Naive thymus-derived CD4-positive, alpha-beta T cell (primary cell): Measurements from ENCODE around the gene LYRM4. TPM values are rescaled to one million over a fixed set of nuclear protein-coding genes. Genes with fewer than 3 reads are reported as not detected.

Source experiments
- ATAC-seq: fragments of 150-1000 bp; cut with Tn5 transposase; 2 replicates; pipeline ENCODE4 v1.10.0; 2021; ENCODE audit warnings: mild to moderate bottlenecking, moderate library complexity
- CTCF ChIA-PET: fragments of 350-600 bp; sonication (Branson Sonifier 250); formaldehyde crosslinking; loops from one replicate; lab custom pipeline; 2021; ENCODE audit warnings: antibody characterized with exemption; lab: Charles Lee
- POLR2A ChIA-PET: fragments of 350-600 bp; sonication (Branson Sonifier 250); formaldehyde crosslinking; loops from one replicate; lab custom pipeline; 2021; ENCODE audit warnings: antibody characterized with exemption, inconsistent platforms; lab: Charles Lee
- DNase-seq, 9 donors: peaks; one replicate each; pipeline versions ENCODE4 v3.0.0 to v3.0.0-alpha.2; 2020 to 2022; ENCODE audit warnings: mixed read lengths in 1 of 9
- H3K27ac ChIP-seq: one replicate; pipeline ENCODE4 v1.7.0; 2013; ENCODE audit warnings: mild to moderate bottlenecking, low read depth, low read length, moderate library complexity
- H3K27me3 ChIP-seq, 2 donors: one replicate each; pipeline ENCODE4 v1.7.0; 2013; ENCODE audit warnings: low read length in 2 of 2, mild to moderate bottlenecking in 2 of 2, moderate library complexity in 2 of 2; ENCODE audit not compliant: control insufficient read depth in 2 of 2, insufficient read depth in 2 of 2
- H3K36me3 ChIP-seq, 3 experiments: 1 replicate in 2 of 3; 2 replicates in 1 of 3; pipeline ENCODE4 v1.7.0; 2013; ENCODE audit warnings: low read length in 3 of 3, mild to moderate bottlenecking in 3 of 3, moderate library complexity in 1 of 3; ENCODE audit not compliant: insufficient read depth in 3 of 3, control insufficient read depth in 2 of 3
- H3K4me1 ChIP-seq, 2 donors: one replicate each; pipeline ENCODE4 v1.7.0; 2013; ENCODE audit warnings: low read length in 2 of 2, mild to moderate bottlenecking in 2 of 2, moderate library complexity in 1 of 2; ENCODE audit not compliant: control insufficient read depth in 2 of 2, insufficient read depth in 2 of 2
- H3K4me3 ChIP-seq: 2 replicates; pipeline ENCODE4 v1.7.0; 2013; ENCODE audit warnings: mild to moderate bottlenecking, low read length
- H3K9me3 ChIP-seq, 3 experiments: 1 replicate in 2 of 3; 2 replicates in 1 of 3; pipeline ENCODE4 v1.7.0; 2013; ENCODE audit warnings: low read length in 3 of 3; ENCODE audit not compliant: control insufficient read depth in 2 of 3
- H3K27ac Mint-ChIP-seq, 9 donors: one replicate each; pipeline ENCODE4 v1.8.0; 2020 to 2022; ENCODE audit warnings: mixed read lengths in 9 of 9, mild to moderate bottlenecking in 8 of 9, moderate library complexity in 5 of 9, inconsistent platforms in 2 of 9
- H3K27me3 Mint-ChIP-seq, 5 donors: one replicate each; pipeline ENCODE4 v1.8.0; 2021 to 2022; ENCODE audit warnings: mixed read lengths in 5 of 5, mild to moderate bottlenecking in 1 of 5
- H3K36me3 Mint-ChIP-seq, 5 donors: one replicate each; pipeline ENCODE4 v1.8.0; 2020 to 2022; ENCODE audit warnings: mixed read lengths in 5 of 5, mild to moderate bottlenecking in 3 of 5, inconsistent platforms in 1 of 5
- H3K4me1 Mint-ChIP-seq, 7 donors: one replicate each; pipeline ENCODE4 v1.8.0; 2020 to 2022; ENCODE audit warnings: mixed read lengths in 7 of 7, mild to moderate bottlenecking in 3 of 7, inconsistent platforms in 1 of 7
- H3K4me3 Mint-ChIP-seq, 10 donors: one replicate each; pipeline ENCODE4 v1.8.0; 2020 to 2022; ENCODE audit warnings: mild to moderate bottlenecking in 10 of 10, mixed read lengths in 10 of 10, moderate library complexity in 6 of 10, inconsistent platforms in 2 of 10
- H3K9me3 Mint-ChIP-seq, 11 donors: one replicate each; pipeline ENCODE4 v1.8.0; 2020 to 2022; ENCODE audit warnings: mixed read lengths in 11 of 11, mild to moderate bottlenecking in 4 of 11, inconsistent platforms in 1 of 11, moderate library complexity in 1 of 11
- intact Hi-C, 2 donors: fragments of 100-400 bp; cut with micrococcal nuclease; formaldehyde crosslinking; loops; one replicate each; pipeline ENCODE4 v1.15.1; 2023
- polyA plus RNA-seq, 2 donors: library from polyadenylated mRNA; unstranded; fragments of 300-500 nt; fragmentation: Illumina TruSeq; gene quantifications; one replicate each; pipeline ENCODE4 v1.2.3, GENCODE V29; 2021
- total RNA-seq, 6 experiments: library from RNA in 5 of 6; stranded (reverse) in 5 of 6; gene quantifications; 1 replicate in 5 of 6; 2 replicates in 1 of 6; pipeline ENCODE4 v1.2.3 and lab custom pipeline; 2021 to 2026

LYRM4 gene
- total and polyA plus RNA-seq, 7 experiments from 2014 or later: 15.1 to 61.6 (median 24.4) TPM

- CTCF ChIA-PET: no interaction called here
- H3K36me3 Mint-ChIP-seq: peaks cover 0 to 46% (median 23%) of the 10 kb centered on the region in 5 donors
- POLR2A ChIA-PET: no interaction called here
These were observed 43.4 kb downstream of the LYRM4 start for GRCh38 chr6:5217356-5217755.

DNA sequence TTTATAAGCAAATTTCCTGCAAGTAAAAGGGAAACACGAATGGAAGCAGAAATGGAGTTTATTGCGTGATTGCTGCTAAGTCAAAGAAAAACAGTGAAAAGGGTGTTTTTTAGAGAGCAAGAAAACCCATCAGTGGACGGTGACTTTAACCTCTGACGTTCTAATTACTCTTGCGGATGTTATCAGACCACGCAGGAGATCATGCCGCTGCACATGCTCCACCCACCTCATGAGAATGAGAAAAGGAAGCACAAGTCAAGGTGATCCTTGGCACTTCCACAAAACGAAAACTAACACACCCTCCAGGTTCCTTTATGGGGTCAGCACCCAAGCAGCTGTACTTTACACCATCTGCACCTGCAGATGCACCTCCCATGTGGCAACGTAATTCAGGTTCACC lies 45.0 kb downstream of the LYRM4 start:
- Histone ChIP-seq H3K9me3 (no peaks in the 10 kb centered on the region), H3K36me3 (peaks cover 0 to 21% (median 0%) of the 10 kb centered on the region in 3 experiments), H3K27ac (no peak overlapping the region), H3K4me3 (no peak overlapping the region), H3K27me3 (no peaks in the 10 kb centered on the region), H3K4me1 (no peaks in the 10 kb centered on the region)
- CTCF ChIA-PET: no interaction called here
- no peak overlapping the region for H3K4me3 Mint-ChIP-seq
- POLR2A ChIA-PET: no interaction called here
- intact Hi-C loops: loop anchor here in 1 of 2 donors (10.0 kb wide), 3 partner anchors 71 to 179 kb away; no protein-coding TSS in a partner anchor
- H3K36me3 Mint-ChIP-seq: peaks cover 0 to 45% (median 18%) of the 10 kb centered on the region in 5 donors
- no peaks in the 10 kb centered on the region for H3K9me3 Mint-ChIP-seq
- DNase-seq: no peak
- no peak for ATAC-seq
- peak overlapping the region in 2 of 9 donors; percentile 6 to 8 for H3K27ac Mint-ChIP-seq
- peaks cover 0 to 5% (median 0%) of the 10 kb centered on the region in 7 donors for H3K4me1 Mint-ChIP-seq
- H3K27me3 Mint-ChIP-seq: no peaks in the 10 kb centered on the region

More at GRCh38 chr6:5217356-5217755, 43.4 kb downstream of the LYRM4 start:
- intact Hi-C loops: loop anchor here in 1 of 2 donors (10.0 kb wide), 3 partner anchors 73 to 177 kb away; no protein-coding TSS in a partner anchor
- H3K4me1 ChIP-seq: no peaks in the 10 kb centered on the region
- Mint-ChIP-seq H3K27ac (peak overlapping the region in 1 of 9 donors; percentile 63), H3K4me3 (no peak overlapping the region), H3K4me1 (peaks cover 0 to 5% (median 0%) of the 10 kb centered on the region in 7 donors), H3K9me3 (no peaks in the 10 kb centered on the region), H3K27me3 (no peaks in the 10 kb centered on the region)
- no peaks in the 10 kb centered on the region for H3K27me3 ChIP-seq
- H3K9me3 ChIP-seq: no peaks in the 10 kb centered on the region
- peaks cover 0 to 21% (median 0%) of the 10 kb centered on the region in 3 experiments for H3K36me3 ChIP-seq
- no peak for DNase-seq
- no peak for ATAC-seq
- H3K27ac ChIP-seq: no peak overlapping the region
- H3K4me3 ChIP-seq: no peak overlapping the region

- H3K4me3 Mint-ChIP-seq: no peak overlapping the region
- Histone ChIP-seq H3K27ac (no peak overlapping the region), H3K4me1 (no peaks in the 10 kb centered on the region), H3K36me3 (peaks cover 0 to 21% (median 0%) of the 10 kb centered on the region in 3 experiments), H3K9me3 (no peaks in the 10 kb centered on the region), H3K27me3 (no peaks in the 10 kb centered on the region), H3K4me3 (no peak overlapping the region)
- no peaks in the 10 kb centered on the region for H3K27me3 Mint-ChIP-seq
- DNase-seq: no peak
- no peak for ATAC-seq
- ChIA-PET POLR2A (no interaction called here), CTCF (no interaction called here)
- H3K27ac Mint-ChIP-seq: no peak overlapping the region
- H3K4me1 Mint-ChIP-seq: peaks cover 0 to 5% (median 0%) of the 10 kb centered on the region in 7 donors
- intact Hi-C loops: loop anchor here in 1 of 2 donors (10.0 kb wide), 3 partner anchors 70 to 180 kb away; no protein-coding TSS in a partner anchor
- H3K9me3 Mint-ChIP-seq: no peaks in the 10 kb centered on the region
- H3K36me3 Mint-ChIP-seq: peaks cover 0 to 44% (median 18%) of the 10 kb centered on the region in 5 donors
These were observed 45.6 kb downstream of the LYRM4 start for GRCh38 chr6:5215159-5215558.

DNA sequence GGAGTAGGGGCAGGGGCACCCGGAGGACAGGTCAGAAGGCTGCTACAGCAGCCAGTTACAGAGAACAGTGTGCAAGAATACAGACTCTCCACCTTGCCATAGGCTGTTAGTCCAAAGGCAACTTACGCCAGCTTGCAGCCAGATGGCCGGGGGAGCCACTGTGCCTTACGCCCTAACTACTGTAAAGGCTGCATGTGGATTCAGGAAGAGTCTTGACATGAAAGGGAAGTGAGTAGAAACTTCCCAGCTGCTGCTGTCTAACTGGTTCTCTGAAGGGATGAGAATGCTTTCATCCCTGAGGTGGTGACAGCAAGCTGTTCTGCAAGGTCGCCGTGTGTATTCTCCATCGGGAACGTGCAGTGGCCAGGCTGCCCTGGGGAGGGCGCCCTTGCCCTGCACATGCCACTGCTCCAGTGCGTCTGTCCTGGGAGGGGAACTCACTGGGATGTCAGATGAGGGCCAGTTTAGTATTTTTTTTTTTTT lies 46.1 kb downstream of the LYRM4 start:
- ChIA-PET CTCF (no interaction called here), POLR2A (no interaction called here)
- no peak overlapping the region for H3K4me3 ChIP-seq
- Mint-ChIP-seq H3K27me3 (no peaks in the 10 kb centered on the region), H3K27ac (no peak overlapping the region), H3K4me3 (no peak overlapping the region), H3K36me3 (peaks cover 0 to 41% (median 18%) of the 10 kb centered on the region in 5 donors), H3K9me3 (no peaks in the 10 kb centered on the region), H3K4me1 (peaks cover 0 to 5% (median 0%) of the 10 kb centered on the region in 7 donors)
- H3K36me3 ChIP-seq: peaks cover 0 to 21% (median 0%) of the 10 kb centered on the region in 3 experiments
- intact Hi-C loops: loop anchor here (5.0 to 10.0 kb wide), 5 partner anchors 37 to 1333 kb away; no protein-coding TSS in a partner anchor
- no peak overlapping the region for H3K27ac ChIP-seq
- DNase-seq: peak in 2 of 9 donors; percentile 5 to 32
- H3K27me3 ChIP-seq: no peaks in the 10 kb centered on the region
- ATAC-seq: no peak
- no peaks in the 10 kb centered on the region for H3K9me3 ChIP-seq
- H3K4me1 ChIP-seq: no peaks in the 10 kb centered on the region

DNA sequence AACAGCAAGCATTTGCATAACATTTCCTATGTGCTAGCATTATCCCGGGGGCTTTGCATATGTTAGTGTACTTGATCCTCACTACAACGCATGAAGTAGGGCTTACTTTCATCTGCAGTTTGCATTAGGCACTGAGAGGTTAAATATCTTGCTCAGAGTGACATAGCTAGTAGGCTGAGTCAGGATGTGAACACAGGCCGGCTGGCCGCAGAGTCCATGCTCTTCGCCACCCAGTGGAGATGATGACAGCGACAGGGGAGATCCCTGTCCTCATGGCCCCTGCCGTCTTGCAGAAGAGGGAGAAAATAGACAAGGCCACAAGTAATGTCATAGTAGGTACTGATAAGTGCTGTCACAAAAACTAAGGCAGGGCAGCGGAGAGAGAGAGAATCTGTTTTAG lies 46.9 kb downstream of the LYRM4 start:
- no peaks in the 10 kb centered on the region for H3K4me1 ChIP-seq
- Mint-ChIP-seq H3K9me3 (no peaks in the 10 kb centered on the region), H3K4me3 (no peak overlapping the region), H3K27ac (no peak overlapping the region), H3K36me3 (peaks cover 0 to 44% (median 18%) of the 10 kb centered on the region in 5 donors), H3K4me1 (peaks cover 0 to 5% (median 0%) of the 10 kb centered on the region in 7 donors), H3K27me3 (no peaks in the 10 kb centered on the region)
- H3K9me3 ChIP-seq: no peaks in the 10 kb centered on the region
- H3K27ac ChIP-seq: no peak overlapping the region
- ChIA-PET POLR2A (no interaction called here), CTCF (no interaction called here)
- H3K27me3 ChIP-seq: no peaks in the 10 kb centered on the region
- ATAC-seq: no peak
- intact Hi-C loops: loop anchor here (5.0 to 10.0 kb wide), 5 partner anchors 37 to 1333 kb away; no protein-coding TSS in a partner anchor
- H3K36me3 ChIP-seq: peaks cover 0 to 21% (median 0%) of the 10 kb centered on the region in 3 experiments
- H3K4me3 ChIP-seq: no peak overlapping the region
- DNase-seq: no peak

DNA sequence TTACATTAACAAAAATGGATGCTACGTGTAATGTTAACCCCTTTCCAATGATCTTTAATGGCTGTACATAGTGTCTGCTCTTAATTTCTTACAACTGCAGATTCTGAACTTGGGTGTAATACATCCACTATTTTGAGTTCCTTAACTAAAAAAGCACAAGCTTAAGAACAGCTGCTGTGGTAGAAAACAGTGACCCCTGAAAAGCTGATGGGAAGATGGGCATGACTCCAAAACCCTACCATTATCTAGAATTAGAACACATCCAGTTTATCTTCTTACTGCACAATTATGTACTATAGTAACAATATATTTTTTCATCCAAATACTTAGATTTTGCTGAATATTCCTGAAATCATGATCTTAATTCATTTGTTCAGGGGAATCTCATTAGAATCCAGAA lies 49.3 kb downstream of the LYRM4 start:
- Histone ChIP-seq H3K4me3 (no peak overlapping the region), H3K9me3 (no peaks in the 10 kb centered on the region), H3K27ac (no peak overlapping the region), H3K4me1 (no peaks in the 10 kb centered on the region), H3K36me3 (peaks cover 0 to 21% (median 0%) of the 10 kb centered on the region in 3 experiments), H3K27me3 (no peaks in the 10 kb centered on the region)
- DNase-seq (no peak), ATAC-seq (no peak)
- Mint-ChIP-seq H3K9me3 (no peaks in the 10 kb centered on the region), H3K4me1 (peaks cover 0 to 10% (median 4%) of the 10 kb centered on the region in 7 donors), H3K36me3 (peaks cover 0 to 51% (median 24%) of the 10 kb centered on the region in 5 donors), H3K4me3 (no peak overlapping the region), H3K27me3 (no peaks in the 10 kb centered on the region), H3K27ac (no peak overlapping the region)
- POLR2A ChIA-PET: no interaction called here
- intact Hi-C loops: loop anchor here (5.0 to 10.0 kb wide), 5 partner anchors 34 to 1336 kb away; no protein-coding TSS in a partner anchor
- CTCF ChIA-PET: interaction anchor here (0.6 kb wide), 1 partner anchor 198 kb away, joined by 3 read pairs; no protein-coding TSS in a partner anchor
